Pancreas (tissue), 10 donors: ENCODE data around the gene NAV1. TPM values are rescaled to one million over a fixed set of nuclear protein-coding genes. Genes with fewer than 3 reads are reported as not detected.

Source experiments
- ATAC-seq, 4 donors: fragments of 200-7000 bp; cut with Tn5 transposase; one replicate each; pipeline versions ENCODE4 v1.8.0 to v1.9.1; 2020; ENCODE audit warnings: mild to moderate bottlenecking in 4 of 4, moderate library complexity in 4 of 4
- DNase-seq, 6 donors: peaks; one replicate each; pipeline ENCODE4 v3.0.0-alpha.2; 2020
- FAIRE-seq: peaks from 2 replicates; lab custom pipeline; 2012; peaks lifted over from hg19 to GRCh38; lab: Jason Lieb, UNC
- H3K27ac ChIP-seq, 4 donors: fragments of 200-600 bp; sonication (generic); 1 replicate in 3 of 4; 2 replicates in 1 of 4; pipeline versions ENCODE4 v1.5.0 to v1.8.0; 2020
- H3K27me3 ChIP-seq, 4 donors: fragments of 200-600 bp; one replicate each; pipeline ENCODE4 v1.8.0; 2021
- H3K36me3 ChIP-seq, 3 donors: fragments of 200-600 bp; sonication (generic) in 1 of 3; one replicate each; pipeline versions ENCODE4 v1.5.0 to v1.8.0; 2020 to 2021
- H3K4me1 ChIP-seq, 3 donors: fragments of 200-600 bp; one replicate each; pipeline ENCODE4 v1.8.0; 2021
- H3K4me3 ChIP-seq, 4 donors: fragments of 200-600 bp; sonication (generic) in 2 of 4; one replicate each; pipeline versions ENCODE4 v1.5.0 to v1.8.0; 2020 to 2021
- H3K9me3 ChIP-seq, 4 donors: fragments of 200-600 bp; one replicate each; pipeline ENCODE4 v1.8.0; 2021
- CTCF ChIP-seq, 4 donors: fragments of 200-600 bp; sonication (generic) in 3 of 4; IDR thresholded peaks; one replicate each; pipeline versions ENCODE4 v1.5.0 to v1.8.0; 2021; ENCODE audit warnings: antibody characterized with exemption in 4 of 4
- WGBS, 2 donors: extraction: QIAGEN DNeasy Blood & Tissue Kit; methylation state at CpG; one replicate each; pipeline ENCODE4 v1.1.7; 2013; 5-methylcytosine and 5-hydroxymethylcytosine counted together
- intact Hi-C, 3 donors: fragments of 100-400 bp; cut with DNase I; formaldehyde crosslinking; loops; one replicate each; pipeline versions ENCODE4 v1.11.1 to v1.14.2; 2022
- polyA plus RNA-seq, 2 donors: library from polyadenylated mRNA; stranded (reverse); fragments of 200-250 nt; gene quantifications; one replicate each; pipeline ENCODE4 v1.2.3, GENCODE V29; 2013
- total RNA-seq, 6 donors: library from RNA; stranded (reverse); fragmentation: NEBNext Ultra II Directional in 4 of 6; extraction: Animal tissue kit (Norgen Biotek cat#: 25700) in 4 of 6; gene quantifications; one replicate each; pipeline versions ENCODE4 v1.2.1 to v1.2.4, GENCODE V29; 2021 to 2023
- donor health status: healthy with polysubstance abuse.
- donor health status: DM: no; HTN: no; CAD: no; lungs with moderate emphysema.
- donor health status: DM: no; HTN: no; CAD: no.
- donor health status: control.
- donor health status: control.
- donor health status: Bipolar disorder and iron deficiency.
- donor health status: DM: yes; HTN: yes; CAD: no.
- donor health status: DM: no; HTN: no; CAD: no.
- donor health status: DM: no; HTN: no; CAD: no.
- donor health status: DM: yes; HTN: yes; CAD: no.

Gene NAV1
- total and polyA plus RNA-seq, 8 donors = 5.6 to 13.6 (median 7.3) TPM

- no peaks in the 10 kb centered on the region for H3K4me1 ChIP-seq
- intact Hi-C loops = loop anchor here in 1 of 3 donors (10.0 kb wide), 1 partner anchor 130 kb away; no protein-coding TSS in a partner anchor
- ATAC-seq = no peak
Observed at GRCh38 chr1:201565024-201565730, 26.2 kb downstream of the NAV1 start.

DNA sequence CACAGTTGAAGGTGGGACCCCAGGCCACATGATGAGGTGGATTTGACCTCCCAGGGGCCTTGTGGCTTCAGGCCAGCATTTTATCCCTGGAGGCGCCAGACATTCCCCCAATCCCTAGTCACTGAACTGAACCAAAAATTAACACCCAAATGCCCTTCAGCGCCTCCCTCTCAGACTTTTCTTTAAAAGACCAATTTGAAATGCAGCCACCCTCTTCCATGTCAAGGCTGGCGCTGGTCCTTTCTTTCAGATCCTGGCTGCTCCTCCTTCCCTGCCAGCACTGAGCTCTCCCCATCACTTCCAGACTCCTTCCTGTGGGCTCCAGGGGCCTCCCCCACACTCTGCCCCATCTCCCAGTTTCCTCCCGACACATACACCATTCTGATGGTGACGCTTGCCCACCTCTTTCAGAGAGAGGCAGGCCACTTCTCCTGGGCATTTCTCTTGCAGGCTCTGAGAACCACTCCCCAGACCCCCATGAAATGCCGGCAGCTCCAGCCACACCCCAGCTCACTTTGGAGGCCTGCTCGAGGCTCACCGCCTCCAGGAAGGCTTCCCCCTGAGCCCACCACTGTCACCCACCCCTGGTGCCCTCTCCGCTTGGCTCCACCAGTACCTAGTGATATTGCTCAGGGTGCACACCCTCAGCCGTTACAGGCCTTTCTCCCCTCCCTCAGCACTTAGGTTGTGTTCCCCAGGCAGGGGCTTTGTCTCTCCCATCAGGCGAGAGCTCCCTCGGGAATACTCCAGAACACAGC, 27.0 kb downstream of the NAV1 start:
- Histone ChIP-seq H3K4me3 (no peak overlapping the region), H3K27ac (no peak overlapping the region), H3K9me3 (no peaks in the 10 kb centered on the region), H3K36me3 (no peaks in the 10 kb centered on the region), H3K4me1 (no peaks in the 10 kb centered on the region), H3K27me3 (no peaks in the 10 kb centered on the region)
- no peak for TF ChIP-seq CTCF (IDR thresholded peaks at IDR 0.05)
- peak in 2 of 6 donors; percentile 4 to 28 for DNase-seq
- no peak for FAIRE-seq
- 88 to 91% methylated on average over 12 of the region's 12 CpGs for WGBS, 2 donors
- intact Hi-C loops = loop anchor here in 1 of 3 donors (10.0 kb wide), 1 partner anchor 129 kb away; no protein-coding TSS in a partner anchor
- ATAC-seq = no peak

More at GRCh38 chr1:201565024-201565730, 26.2 kb downstream of the NAV1 start:
- no peak overlapping the region for H3K27ac ChIP-seq
- no peaks in the 10 kb centered on the region for H3K9me3 ChIP-seq
- H3K27me3 ChIP-seq = no peaks in the 10 kb centered on the region
- DNase-seq (peak in 2 of 6 donors; percentile 5 to 27), FAIRE-seq (no peak)
- no peaks in the 10 kb centered on the region for H3K36me3 ChIP-seq
- no peak for TF ChIP-seq CTCF (IDR thresholded peaks at IDR 0.05)
- no peak overlapping the region for H3K4me3 ChIP-seq
- 81 to 85% methylated on average over 12 of the region's 12 CpGs for WGBS, 2 donors

DNA sequence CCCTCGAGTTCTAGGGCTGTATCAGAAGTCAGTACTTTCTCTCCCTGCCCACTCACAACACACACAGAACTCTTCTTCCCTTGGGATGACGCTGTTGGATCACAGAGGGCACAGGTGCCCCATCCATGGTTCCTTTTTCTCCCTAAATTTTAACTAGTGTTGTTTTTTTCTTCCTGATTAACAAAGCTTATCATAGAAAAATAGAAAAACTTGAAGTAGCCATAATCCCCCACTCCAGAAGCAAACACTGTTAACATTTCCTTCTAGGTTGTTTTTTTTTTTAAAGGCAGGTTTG, 27.5 kb downstream of the NAV1 start:
- no peaks in the 10 kb centered on the region for H3K9me3 ChIP-seq
- H3K27ac ChIP-seq = no peak overlapping the region
- no peak for ATAC-seq
- no peaks in the 10 kb centered on the region for H3K36me3 ChIP-seq
- no peak overlapping the region for H3K4me3 ChIP-seq
- no peaks in the 10 kb centered on the region for H3K4me1 ChIP-seq
- H3K27me3 ChIP-seq = no peaks in the 10 kb centered on the region
- intact Hi-C loops = loop anchor here in 1 of 3 donors (10.0 kb wide), 1 partner anchor 128 kb away; no protein-coding TSS in a partner anchor
- TF ChIP-seq CTCF (IDR thresholded peaks at IDR 0.05) = no peak
- DNase-seq = no peak
- 59 to 65% methylated on average over 2 of the region's 2 CpGs for WGBS, 2 donors
- FAIRE-seq = no peak

DNA sequence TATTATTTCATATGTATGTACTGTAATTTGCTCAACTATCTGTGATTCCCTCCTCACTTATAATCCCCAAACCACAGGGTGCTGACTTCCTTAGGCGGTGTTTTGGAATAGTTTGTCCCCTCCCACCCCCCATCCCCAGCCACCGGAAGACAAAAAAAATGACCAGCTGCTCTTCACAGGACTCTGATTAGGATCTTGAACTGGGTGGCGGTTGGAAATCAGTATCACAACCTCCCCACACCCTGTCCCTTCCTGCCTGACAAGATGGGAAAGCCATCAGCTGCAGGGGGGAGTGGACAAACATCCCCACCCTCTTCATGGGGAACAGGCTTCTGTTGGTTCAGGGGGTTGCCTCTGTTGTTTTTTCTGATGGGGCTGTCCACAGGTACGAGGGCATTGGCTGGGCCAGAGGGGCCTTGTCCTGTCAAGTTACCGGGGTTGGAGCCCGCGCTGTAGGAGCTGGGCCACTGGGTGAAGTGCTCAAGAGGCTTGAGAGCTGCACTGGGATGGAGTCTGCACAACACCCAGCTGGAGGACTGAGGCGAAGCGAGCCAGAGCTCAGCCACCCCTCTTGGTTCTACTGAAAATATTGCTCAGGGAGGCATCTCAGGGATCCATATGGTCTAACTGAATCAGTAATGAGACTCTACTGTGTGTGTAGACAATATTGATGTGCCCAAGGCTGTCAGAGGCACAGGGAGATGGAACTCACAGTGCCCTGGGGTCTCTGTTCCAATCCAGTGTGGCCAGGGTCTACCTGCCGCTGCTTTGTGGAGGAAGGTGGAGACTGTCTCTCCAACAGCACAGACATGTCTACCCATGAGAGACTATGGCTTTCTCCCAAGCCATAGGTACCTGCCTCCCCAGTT, 28.2 kb downstream of the NAV1 start:
- FAIRE-seq = no peak
- H3K27ac ChIP-seq = no peak overlapping the region
- H3K36me3 ChIP-seq = no peaks in the 10 kb centered on the region
- no peaks in the 10 kb centered on the region for H3K9me3 ChIP-seq
- no peak for ATAC-seq
- intact Hi-C loops = loop anchor here in 1 of 3 donors (10.0 kb wide), 1 partner anchor 128 kb away; no protein-coding TSS in a partner anchor
- H3K4me1 ChIP-seq = no peaks in the 10 kb centered on the region
- no peaks in the 10 kb centered on the region for H3K27me3 ChIP-seq
- H3K4me3 ChIP-seq = no peak overlapping the region
- TF ChIP-seq CTCF (IDR thresholded peaks at IDR 0.05) = no peak
- WGBS, 2 donors = 90 to 93% methylated on average over 10 of the region's 10 CpGs
- peak in 2 of 6 donors; percentile 4 to 45 for DNase-seq
